Choroid plexus epithelial cell (primary cell): ENCODE results near the gene PNMA8B.

Source experiments
- DNase-seq: peaks from one replicate; pipeline ENCODE4 v3.0.0-alpha.2; 2010; ENCODE audit warnings: low read depth
- H3K4me3 ChIP-seq: 2 replicates; pipeline ENCODE4 v1.5.1; 2011; ENCODE audit warnings: low read depth, mild to moderate bottlenecking, control low read depth, low read length, moderate library complexity
- CTCF ChIP-seq: conservative IDR thresholded peaks from 2 replicates; pipeline ENCODE4 v1.5.1; 2011; ENCODE audit warnings: low read depth, mild to moderate bottlenecking, control low read depth, inconsistent platforms, low read length, moderate library complexity

The PNMA8B gene

DNA sequence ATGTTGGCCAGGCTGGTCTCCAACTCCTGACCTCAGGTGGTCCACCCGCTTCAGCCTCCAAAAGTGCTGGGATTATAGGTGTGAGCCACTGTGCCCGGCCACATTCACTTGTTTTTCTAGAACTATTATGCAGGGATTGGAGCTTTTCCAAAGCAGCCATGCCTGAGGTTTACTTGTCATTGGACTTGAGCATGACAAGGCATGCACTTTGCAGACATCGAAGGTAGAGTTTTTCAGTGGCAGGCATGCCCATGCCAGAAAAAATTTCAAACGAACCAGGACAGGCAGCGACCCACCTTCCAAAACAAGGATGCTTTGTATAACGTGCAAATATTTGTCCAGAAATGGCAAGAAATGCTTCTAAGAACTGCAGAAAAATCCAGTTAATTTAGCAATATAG, 42.0 kb downstream of the PNMA8B start:
- TF ChIP-seq CTCF = no peak
- H3K4me3 ChIP-seq = no peak overlapping the region
- DNase-seq = no peak

DNA sequence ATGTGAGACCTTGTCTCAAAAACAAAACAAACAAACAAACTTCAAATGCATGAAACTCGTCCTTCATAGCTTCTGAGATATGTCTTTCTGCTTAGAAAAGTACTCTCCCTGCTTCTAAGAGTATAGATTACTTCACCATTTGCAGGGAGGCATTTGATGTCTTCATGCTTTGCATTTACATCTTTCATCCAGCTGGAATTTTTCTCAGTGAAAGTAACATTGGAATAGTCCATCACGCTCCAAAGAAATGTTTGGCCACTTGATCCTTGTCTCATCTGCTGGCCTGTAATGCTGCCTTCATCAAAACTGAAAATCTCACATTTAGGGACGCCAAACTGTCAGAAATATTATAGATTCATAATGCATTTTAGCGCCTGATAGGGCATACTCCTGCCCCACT, 43.5 kb downstream of the PNMA8B start:
- no peak for TF ChIP-seq CTCF
- DNase-seq = no peak
- H3K4me3 ChIP-seq = no peak overlapping the region

DNA sequence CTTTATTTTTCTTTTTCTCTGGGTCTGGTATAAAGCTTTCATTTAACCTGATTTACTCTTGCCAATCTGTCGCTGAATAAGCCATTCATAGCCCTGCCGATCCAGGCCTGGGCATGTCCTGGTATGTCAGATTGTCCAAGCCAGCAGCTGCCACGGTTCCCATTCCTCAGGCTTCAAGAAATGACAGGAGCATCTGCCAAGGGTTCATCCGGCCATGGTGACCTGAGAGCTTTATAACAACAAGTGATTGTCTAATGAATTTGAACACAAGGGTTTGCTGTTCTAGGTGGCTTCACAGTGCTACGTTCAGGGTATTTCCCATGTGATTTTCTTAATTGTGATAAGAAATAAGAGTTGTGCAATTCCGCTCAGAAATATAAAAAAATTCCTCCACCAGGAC, 44.3 kb downstream of the PNMA8B start:
- DNase-seq = no peak
- H3K4me3 ChIP-seq = no peak overlapping the region
- TF ChIP-seq CTCF = no peak

- H3K4me3 ChIP-seq = no peak overlapping the region
- TF ChIP-seq CTCF = no peak
- DNase-seq = no peak
Observed at GRCh38 chr19:46450737-46451136, 44.9 kb downstream of the PNMA8B start.

GRCh38 chr19:46449228-46449627, 46.4 kb downstream of the PNMA8B start:
- TF ChIP-seq CTCF = no peak
- DNase-seq = no peak
- H3K4me3 ChIP-seq = no peak overlapping the region

- H3K4me3 ChIP-seq = no peak overlapping the region
- no peak for DNase-seq
- TF ChIP-seq CTCF = no peak
Observed at GRCh38 chr19:46448601-46449000, 47.1 kb downstream of the PNMA8B start.

- no peak overlapping the region for H3K4me3 ChIP-seq
- TF ChIP-seq CTCF = no peak
- DNase-seq = no peak
Observed at GRCh38 chr19:46447824-46448223, 47.8 kb downstream of the PNMA8B start.
